CD4-positive, alpha-beta T cell (primary cell): ENCODE results near the gene LSAMP. TPM values are rescaled to one million over a fixed set of nuclear protein-coding genes. Genes with fewer than 3 reads are reported as not detected.

Source experiments
- ATAC-seq: fragments of 200-7000 bp; cut with Tn5 transposase; one replicate; pipeline ENCODE4 v1.10.0; 2022; ENCODE audit warnings: mild to moderate bottlenecking; ENCODE audit not compliant: poor library complexity
- CTCF ChIA-PET: fragments of 350-600 bp; sonication (Branson Sonifier 250); formaldehyde crosslinking; loops from one replicate; lab custom pipeline; 2021; ENCODE audit warnings: antibody characterized with exemption, inconsistent platforms; lab: Charles Lee
- POLR2A ChIA-PET: fragments of 350-600 bp; sonication (Branson Sonifier 250); formaldehyde crosslinking; loops from one replicate; lab custom pipeline; 2021; ENCODE audit warnings: antibody characterized with exemption, inconsistent platforms; lab: Charles Lee
- DNase-seq, 14 experiments: peaks; one replicate each; pipeline ENCODE4 v3.0.0-alpha.2; 2013 to 2020; ENCODE audit warnings: mixed read lengths in 2 of 14
- H3K27ac ChIP-seq, 2 donors: one replicate each; pipeline versions ENCODE4 v1.5.1 to v1.7.0; 2013; ENCODE audit warnings: low read length in 2 of 2, low read depth in 1 of 2, mild to moderate bottlenecking in 1 of 2
- H3K27me3 ChIP-seq, 2 experiments: 1 replicate in 1 of 2; 2 replicates in 1 of 2; pipeline versions ENCODE4 v1.6.1 to v1.7.0; 2013; ENCODE audit warnings: low read length in 2 of 2, control low read depth in 1 of 2, mild to moderate bottlenecking in 1 of 2, moderate library complexity in 1 of 2; ENCODE audit not compliant: insufficient read depth in 2 of 2, control insufficient read depth in 1 of 2
- H3K36me3 ChIP-seq: one replicate; pipeline ENCODE4 v1.6.1; 2013; ENCODE audit warnings: low read length, control low read depth; ENCODE audit not compliant: insufficient read depth
- H3K4me1 ChIP-seq: one replicate; pipeline ENCODE4 v1.6.1; 2013; ENCODE audit warnings: low read length, control low read depth; ENCODE audit not compliant: insufficient read depth
- H3K4me3 ChIP-seq: one replicate; pipeline ENCODE4 v1.5.1; 2013; ENCODE audit warnings: mild to moderate bottlenecking, low read length, moderate library complexity
- H3K9me3 ChIP-seq, 2 experiments: 1 replicate in 1 of 2; 2 replicates in 1 of 2; pipeline versions ENCODE4 v1.6.1 to v1.7.0; 2013; ENCODE audit warnings: low read length in 2 of 2, mild to moderate bottlenecking in 2 of 2, control low read depth in 1 of 2, moderate library complexity in 1 of 2; ENCODE audit not compliant: control insufficient read depth in 1 of 2, insufficient read depth in 1 of 2
- H3K27ac Mint-ChIP-seq: one replicate; pipeline ENCODE4 v1.8.0; 2020; ENCODE audit warnings: mixed read lengths
- H3K27me3 Mint-ChIP-seq: one replicate; pipeline ENCODE4 v1.8.0; 2021; ENCODE audit warnings: mixed read lengths
- H3K36me3 Mint-ChIP-seq: one replicate; pipeline ENCODE4 v1.8.0; 2021; ENCODE audit warnings: low read depth, mixed read lengths
- H3K4me1 Mint-ChIP-seq: one replicate; pipeline ENCODE4 v1.8.0; 2021; ENCODE audit warnings: low read depth, mixed read lengths
- H3K4me3 Mint-ChIP-seq: one replicate; pipeline ENCODE4 v1.8.0; 2020; ENCODE audit warnings: mild to moderate bottlenecking, mixed read lengths
- H3K9me3 Mint-ChIP-seq: one replicate; pipeline ENCODE4 v1.8.0; 2020; ENCODE audit warnings: mixed read lengths
- CTCF ChIP-seq: fragments of 200-600 bp; IDR thresholded peaks from one replicate; pipeline ENCODE4 v1.8.0; 2022; ENCODE audit warnings: antibody characterized with exemption, mild to moderate bottlenecking
- intact Hi-C, 2 experiments: fragments of 100-400 bp; cut with DNase I in 1 of 2; cut with micrococcal nuclease in 1 of 2; formaldehyde crosslinking; loops; one replicate each; pipeline versions ENCODE4 v1.15.1 to v1.9.0; 2023 to 2025; cut with DNase I, micrococcal nuclease
- total RNA-seq, 174 experiments: library from RNA in 2 of 174; stranded (reverse) in 2 of 174; gene quantifications; one replicate each; pipeline ENCODE4 v1.2.3 and lab custom pipeline; 2021 to 2026

The LSAMP gene
- total RNA-seq, 2 experiments from 2014 or later: not detected

GRCh38 chr3:115857518-115858136 lies 587.7 kb downstream of the LSAMP start:
- ChIA-PET POLR2A (no interaction called here), CTCF (no interaction called here)
- no peaks in the 10 kb centered on the region for H3K36me3 Mint-ChIP-seq
- DNase-seq (no peak), ATAC-seq (no peak)
- no peaks in the 10 kb centered on the region for H3K4me1 ChIP-seq
- no peak overlapping the region for H3K27ac Mint-ChIP-seq
- H3K36me3 ChIP-seq: no peaks in the 10 kb centered on the region
- H3K27me3 ChIP-seq: peaks cover 4 to 8% of the 10 kb centered on the region in 2 experiments
- H3K9me3 ChIP-seq: no peaks in the 10 kb centered on the region
- peaks cover 50% of the 10 kb centered on the region for H3K27me3 Mint-ChIP-seq
- no peak overlapping the region for H3K27ac ChIP-seq
- no peaks in the 10 kb centered on the region for H3K9me3 Mint-ChIP-seq
- TF ChIP-seq CTCF: no peak
- H3K4me1 Mint-ChIP-seq: no peaks in the 10 kb centered on the region
- no peak overlapping the region for H3K4me3 Mint-ChIP-seq
- intact Hi-C loops: no loop called here
- H3K4me3 ChIP-seq: no peak overlapping the region

DNA sequence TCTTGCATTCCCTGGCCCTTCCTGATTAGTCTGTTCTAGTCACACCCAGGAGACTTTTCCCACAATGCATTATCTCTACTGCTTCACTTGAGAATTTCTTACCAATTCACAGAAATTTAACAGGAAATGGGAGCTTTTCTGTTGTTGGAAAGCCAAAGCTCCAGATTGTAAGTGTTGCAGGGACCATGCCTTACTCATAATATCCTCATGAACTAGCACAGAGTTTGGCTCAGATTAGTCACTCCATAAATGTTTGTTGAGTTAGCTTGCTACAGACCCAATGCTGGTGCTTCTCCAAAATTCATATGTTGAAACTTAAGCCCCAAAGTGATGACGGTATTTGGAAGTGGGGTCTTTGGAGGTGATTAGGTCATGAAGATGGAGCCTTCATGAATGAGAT lies 589.4 kb downstream of the LSAMP start:
- H3K27me3 ChIP-seq: peaks cover 0 to 8% of the 10 kb centered on the region in 2 experiments
- H3K4me1 ChIP-seq: no peaks in the 10 kb centered on the region
- H3K27ac ChIP-seq: no peak overlapping the region
- Mint-ChIP-seq H3K9me3 (no peaks in the 10 kb centered on the region), H3K36me3 (no peaks in the 10 kb centered on the region), H3K4me3 (no peak overlapping the region), H3K27me3 (peaks cover 47% of the 10 kb centered on the region), H3K4me1 (no peaks in the 10 kb centered on the region), H3K27ac (no peak overlapping the region)
- POLR2A ChIA-PET: no interaction called here
- ATAC-seq: no peak
- no peak for DNase-seq
- no peak for TF ChIP-seq CTCF
- no peak overlapping the region for H3K4me3 ChIP-seq
- intact Hi-C loops: no loop called here
- H3K9me3 ChIP-seq: no peaks in the 10 kb centered on the region
- H3K36me3 ChIP-seq: no peaks in the 10 kb centered on the region
- CTCF ChIA-PET: no interaction called here

GRCh38 chr3:115853104-115853503 lies 592.2 kb downstream of the LSAMP start:
- ChIA-PET POLR2A (no interaction called here), CTCF (no interaction called here)
- H3K36me3 ChIP-seq: no peaks in the 10 kb centered on the region
- no peaks in the 10 kb centered on the region for H3K9me3 ChIP-seq
- H3K4me3 Mint-ChIP-seq: no peak overlapping the region
- intact Hi-C loops: no loop called here
- no peaks in the 10 kb centered on the region for H3K36me3 Mint-ChIP-seq
- no peak for ATAC-seq
- no peak overlapping the region for H3K27ac ChIP-seq
- no peak overlapping the region for H3K4me3 ChIP-seq
- peaks cover 0 to 3% of the 10 kb centered on the region in 2 experiments for H3K27me3 ChIP-seq
- H3K4me1 Mint-ChIP-seq: no peaks in the 10 kb centered on the region
- DNase-seq: no peak
- H3K27ac Mint-ChIP-seq: no peak overlapping the region
- peaks cover 44% of the 10 kb centered on the region for H3K27me3 Mint-ChIP-seq
- H3K4me1 ChIP-seq: no peaks in the 10 kb centered on the region
- H3K9me3 Mint-ChIP-seq: no peaks in the 10 kb centered on the region
- no peak for TF ChIP-seq CTCF
